Mesendoderm (in vitro differentiated cells): ENCODE measurements around the gene ZNF219.
A peak's percentile ranks its signal among the peaks of the same experiment; 100 is the strongest.

Experiments
- DNase-seq: peaks from one replicate; pipeline ENCODE4 v3.0.0; 2013
- H2AK5ac ChIP-seq: 2 replicates; pipeline ENCODE4 v1.6.1; 2013; ENCODE audit warnings: low read length, inconsistent platforms
- H2BK120ac ChIP-seq: 2 replicates; pipeline ENCODE4 v1.6.1; 2013; ENCODE audit warnings: low read depth, mild to moderate bottlenecking, low read length, moderate library complexity, mixed read lengths
- H2BK15ac ChIP-seq: replicated peaks from 2 replicates; pipeline ENCODE4 v1.6.1; 2013; ENCODE audit warnings: low read depth, mild to moderate bottlenecking, moderate library complexity
- H2BK5ac ChIP-seq: 2 replicates; pipeline ENCODE4 v1.6.1; 2013; ENCODE audit warnings: low read length, inconsistent platforms
- H3K18ac ChIP-seq: 2 replicates; pipeline ENCODE4 v1.6.1; 2013; ENCODE audit warnings: mild to moderate bottlenecking, low read length, mixed read lengths
- H3K23ac ChIP-seq: one replicate; pipeline ENCODE4 v1.6.1; 2013; ENCODE audit warnings: low read length
- H3K27ac ChIP-seq: 2 replicates; pipeline ENCODE4 v1.5.1; 2013; ENCODE audit warnings: low read depth, mild to moderate bottlenecking, inconsistent platforms, low read length, moderate library complexity
- H3K27me3 ChIP-seq: 2 replicates; pipeline ENCODE4 v1.6.1; 2013; ENCODE audit warnings: low read length, control low read depth, mild to moderate bottlenecking, inconsistent platforms; ENCODE audit not compliant: insufficient read depth, poor library complexity
- H3K36me3 ChIP-seq: 2 replicates; pipeline ENCODE4 v1.6.1; 2013; ENCODE audit warnings: low read length, inconsistent platforms; ENCODE audit not compliant: control insufficient read depth, insufficient read depth
- H3K4ac ChIP-seq: one replicate; pipeline ENCODE4 v1.6.1; 2013; ENCODE audit warnings: low read depth, mild to moderate bottlenecking, low read length, moderate library complexity
- H3K4me1 ChIP-seq: 2 replicates; pipeline ENCODE4 v1.6.1; 2013; ENCODE audit warnings: low read depth, low read length, inconsistent platforms; ENCODE audit not compliant: control insufficient read depth
- H3K4me2 ChIP-seq: 2 replicates; pipeline ENCODE4 v1.6.1; 2013; ENCODE audit warnings: low read length
- H3K4me3 ChIP-seq: 2 replicates; pipeline ENCODE4 v1.5.1; 2013; ENCODE audit warnings: mild to moderate bottlenecking, low read length
- H3K56ac ChIP-seq: one replicate; pipeline ENCODE4 v1.6.1; 2013; ENCODE audit warnings: low read length
- H3K79me1 ChIP-seq: 2 replicates; pipeline ENCODE4 v1.6.1; 2013; ENCODE audit warnings: low read length, inconsistent platforms
- H3K79me2 ChIP-seq: 2 replicates; pipeline ENCODE4 v1.6.1; 2013; ENCODE audit warnings: mild to moderate bottlenecking, low read length; ENCODE audit not compliant: control insufficient read depth, insufficient read depth
- H3K9ac ChIP-seq: 2 replicates; pipeline ENCODE4 v1.6.1; 2013; ENCODE audit warnings: low read length, inconsistent platforms
- H4K5ac ChIP-seq: one replicate; pipeline ENCODE4 v1.6.1; 2013; ENCODE audit warnings: low read length
- H4K8ac ChIP-seq: one replicate; pipeline ENCODE4 v1.6.1; 2013; ENCODE audit warnings: low read depth, mild to moderate bottlenecking, control low read depth, low read length, moderate library complexity
- WGBS: extraction: QIAGEN DNeasy Blood & Tissue Kit; methylation state at CpG from one replicate; pipeline ENCODE4 v1.1.7; 2013; ENCODE audit warnings: low lambda C conversion rate, missing lambda C conversion rate; ENCODE audit not compliant: insufficient coverage; ENCODE audit errors: extremely low coverage; 5-methylcytosine and 5-hydroxymethylcytosine counted together

ZNF219 gene

DNA sequence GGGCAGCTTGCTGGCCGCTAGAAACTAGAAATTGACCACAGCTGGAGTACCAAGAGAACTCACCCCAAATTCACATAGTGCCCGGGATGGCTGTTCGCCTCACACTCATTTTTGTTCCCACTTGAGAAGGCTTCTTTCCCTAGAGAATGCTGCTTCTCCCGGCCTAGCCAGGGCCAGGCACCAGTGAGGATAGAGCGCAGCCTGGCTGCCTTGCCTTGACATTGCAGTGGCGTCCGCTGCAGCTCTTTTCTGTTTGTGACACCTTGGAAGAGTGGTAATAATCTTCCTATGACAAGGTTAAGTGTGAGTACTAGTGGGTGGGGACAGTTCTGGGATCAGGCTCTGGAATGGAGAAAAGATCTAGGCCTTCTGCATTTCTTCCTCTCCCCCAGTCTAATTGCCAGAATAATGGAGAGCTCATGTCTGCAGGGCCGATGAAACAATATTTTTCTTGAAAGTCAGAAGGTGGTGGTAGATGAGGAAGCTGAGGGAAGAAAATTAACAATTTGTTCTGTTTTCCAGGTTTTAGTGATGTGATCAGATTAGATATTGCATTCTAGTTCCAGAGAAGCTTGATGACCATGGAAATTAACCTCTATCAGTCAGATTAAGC, 6.1 kb upstream of the ZNF219 start:
- Histone ChIP-seq H3K18ac (peak overlapping the region; percentile 93), H3K4me3 (peak overlapping the region; percentile 72), H2BK5ac (peak overlapping the region; percentile 96), H2BK15ac (no peak overlapping the region), H2BK120ac (peak overlapping the region; percentile 16), H3K23ac (no peak overlapping the region), H3K79me2 (no peaks in the 10 kb centered on the region), H3K27me3 (no peaks in the 10 kb centered on the region), H4K5ac (no peak overlapping the region), H3K79me1 (no peaks in the 10 kb centered on the region), H3K56ac (peak overlapping the region; percentile 98), H4K8ac (no peak overlapping the region), H3K36me3 (no peaks in the 10 kb centered on the region), H3K27ac (peak overlapping the region; percentile 93), H2AK5ac (no peak overlapping the region), H3K4me2 (peak overlapping the region; percentile 75), H3K4me1 (peaks cover 10% of the 10 kb centered on the region), H3K4ac (peak overlapping the region; percentile 95), H3K9ac (peak overlapping the region; percentile 98)
- DNase-seq, result peak; percentile 93
- WGBS, result no CpG with 5 or more reads among the region's 8 CpGs

DNA sequence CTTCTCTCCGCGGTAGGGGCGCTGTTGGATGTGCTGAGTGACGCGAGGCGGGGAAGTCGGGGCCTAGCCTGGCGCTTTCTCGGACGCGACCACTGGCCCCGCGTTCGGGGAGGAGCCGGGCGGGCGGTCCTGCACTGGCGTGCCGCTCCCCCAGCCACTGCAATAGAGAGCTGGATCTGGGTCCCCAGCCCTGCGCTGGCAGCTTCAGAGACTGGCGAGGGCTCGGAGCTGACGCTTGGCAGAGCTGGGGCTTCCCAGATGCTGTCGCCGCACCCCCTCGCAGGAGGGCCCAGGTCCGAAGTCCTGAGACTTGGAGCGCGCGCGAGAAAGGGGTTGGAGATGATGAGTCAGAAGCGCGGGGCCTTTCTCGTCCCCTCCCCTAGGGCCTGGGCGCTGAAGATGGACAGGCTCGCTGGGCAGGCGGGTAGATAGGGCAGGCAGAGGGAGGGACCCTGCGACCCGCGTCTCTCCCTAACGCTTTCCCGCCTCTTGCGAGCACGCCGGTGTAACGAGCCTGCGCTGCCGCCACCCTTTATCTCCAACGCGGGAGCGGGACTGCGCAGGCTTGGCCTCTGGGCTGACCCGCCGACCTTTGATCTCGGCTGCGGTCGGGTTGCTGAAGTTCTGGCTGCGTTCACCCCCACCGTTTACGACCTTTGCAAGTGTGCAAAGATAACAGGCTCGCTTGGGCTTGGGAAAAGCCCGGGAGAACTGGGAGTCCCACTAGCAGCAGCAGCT, 5.4 kb upstream of the ZNF219 start:
- H2BK15ac ChIP-seq, result no peak overlapping the region
- no peak overlapping the region for H4K5ac ChIP-seq
- no peaks in the 10 kb centered on the region for H3K79me2 ChIP-seq
- H3K4me2 ChIP-seq, result peak overlapping the region; percentile 75
- H4K8ac ChIP-seq, result no peak overlapping the region
- peak overlapping the region; percentile 96 for H2BK5ac ChIP-seq
- H2BK120ac ChIP-seq, result peak overlapping the region; percentile 16
- H3K23ac ChIP-seq, result peak overlapping the region; percentile 91
- DNase-seq, result peak; percentile 99
- H3K56ac ChIP-seq, result peak overlapping the region; percentile 98
- peak overlapping the region; percentile 98 for H3K9ac ChIP-seq
- H3K4me1 ChIP-seq, result peaks cover 14% of the 10 kb centered on the region
- H3K4ac ChIP-seq, result peak overlapping the region; percentile 95
- H3K4me3 ChIP-seq, result peak overlapping the region; percentile 72
- no peaks in the 10 kb centered on the region for H3K36me3 ChIP-seq
- H3K18ac ChIP-seq, result peak overlapping the region; percentile 93
- no CpG with 5 or more reads among the region's 62 CpGs for WGBS
- H3K27ac ChIP-seq, result peak overlapping the region; percentile 93
- no peaks in the 10 kb centered on the region for H3K27me3 ChIP-seq
- H3K79me1 ChIP-seq, result no peaks in the 10 kb centered on the region
- no peak overlapping the region for H2AK5ac ChIP-seq

GRCh38 chr14:21103411-21103709, 4.9 kb upstream of the ZNF219 start:
- Histone ChIP-seq H3K27me3 (no peaks in the 10 kb centered on the region), H3K4me3 (peak overlapping the region; percentile 29), H3K18ac (peak overlapping the region; percentile 82), H4K5ac (peak overlapping the region; percentile 26), H3K9ac (peak overlapping the region; percentile 79), H3K4ac (peak overlapping the region; percentile 59), H3K23ac (no peak overlapping the region), H2BK5ac (peak overlapping the region; percentile 46), H2BK120ac (no peak overlapping the region), H3K4me2 (peak overlapping the region; percentile 84), H3K36me3 (no peaks in the 10 kb centered on the region), H3K27ac (no peak overlapping the region), H4K8ac (no peak overlapping the region), H3K79me2 (no peaks in the 10 kb centered on the region), H2BK15ac (peak overlapping the region; percentile 4), H2AK5ac (peak overlapping the region; percentile 80), H3K56ac (peak overlapping the region; percentile 90), H3K79me1 (no peaks in the 10 kb centered on the region), H3K4me1 (peaks cover 14% of the 10 kb centered on the region)
- no peak for DNase-seq
- no CpG with 5 or more reads among the region's 9 CpGs for WGBS

DNA sequence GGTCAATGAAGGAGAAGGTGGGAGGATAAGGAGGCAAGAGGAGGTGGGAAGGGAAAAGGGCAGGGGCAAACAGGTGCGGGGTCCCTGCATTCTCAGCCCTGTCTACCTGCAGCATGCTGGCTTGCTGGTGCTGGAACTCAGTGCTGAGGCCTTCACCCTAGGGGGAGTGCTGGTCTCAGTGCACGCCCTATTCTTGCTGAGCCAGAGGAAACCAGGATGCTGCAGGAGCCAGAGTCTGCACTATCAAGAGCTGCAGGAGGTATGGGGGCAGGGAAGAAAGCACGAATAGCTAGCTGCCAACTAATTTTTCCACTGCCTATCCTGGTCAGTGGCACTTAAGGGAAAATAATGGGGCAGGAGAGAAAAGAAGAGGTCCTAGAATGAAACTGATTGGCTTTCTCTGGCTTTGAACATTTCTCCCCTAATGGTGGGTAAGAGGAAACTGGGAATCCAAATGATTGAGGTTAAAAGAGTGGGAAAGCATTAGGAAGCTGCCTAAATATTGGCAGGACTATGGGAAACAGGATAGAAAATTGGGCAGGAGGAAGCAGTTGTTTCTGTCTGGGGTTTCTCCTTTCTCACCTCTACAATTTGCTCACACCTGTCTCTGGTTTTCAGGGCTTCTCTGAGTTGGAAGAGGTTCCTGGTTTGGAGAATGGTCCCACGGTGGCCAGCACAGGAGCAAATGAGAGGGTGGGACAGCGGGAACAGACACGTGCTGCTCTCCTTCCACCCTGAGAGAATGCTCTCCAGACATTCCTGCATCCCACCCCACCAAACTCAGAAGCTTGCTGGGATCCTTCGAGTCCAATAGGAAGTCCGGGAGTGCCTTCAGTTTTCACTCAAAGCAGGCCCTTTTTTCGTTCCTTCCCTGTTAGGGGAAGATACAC, 4.3 kb upstream of the ZNF219 start:
- peak overlapping the region; percentile 84 for H3K4me2 ChIP-seq
- H3K27ac ChIP-seq, result peak overlapping the region; percentile 13
- DNase-seq, result peak; percentile 73
- no peaks in the 10 kb centered on the region for H3K36me3 ChIP-seq
- H3K27me3 ChIP-seq, result no peaks in the 10 kb centered on the region
- H2BK120ac ChIP-seq, result no peak overlapping the region
- peak overlapping the region; percentile 80 for H2AK5ac ChIP-seq
- H3K9ac ChIP-seq, result peak overlapping the region; percentile 79
- H3K56ac ChIP-seq, result peak overlapping the region; percentile 90
- peak overlapping the region; percentile 59 for H3K4ac ChIP-seq
- no peak overlapping the region for H3K23ac ChIP-seq
- no peaks in the 10 kb centered on the region for H3K79me2 ChIP-seq
- peak overlapping the region; percentile 82 for H3K18ac ChIP-seq
- no peak overlapping the region for H4K8ac ChIP-seq
- H3K4me1 ChIP-seq, result peaks cover 14% of the 10 kb centered on the region
- no peak overlapping the region for H2BK5ac ChIP-seq
- peak overlapping the region; percentile 4 for H2BK15ac ChIP-seq
- H3K4me3 ChIP-seq, result peak overlapping the region; percentile 29
- peak overlapping the region; percentile 26 for H4K5ac ChIP-seq
- no CpG with 5 or more reads among the region's 9 CpGs for WGBS
- H3K79me1 ChIP-seq, result no peaks in the 10 kb centered on the region

DNA sequence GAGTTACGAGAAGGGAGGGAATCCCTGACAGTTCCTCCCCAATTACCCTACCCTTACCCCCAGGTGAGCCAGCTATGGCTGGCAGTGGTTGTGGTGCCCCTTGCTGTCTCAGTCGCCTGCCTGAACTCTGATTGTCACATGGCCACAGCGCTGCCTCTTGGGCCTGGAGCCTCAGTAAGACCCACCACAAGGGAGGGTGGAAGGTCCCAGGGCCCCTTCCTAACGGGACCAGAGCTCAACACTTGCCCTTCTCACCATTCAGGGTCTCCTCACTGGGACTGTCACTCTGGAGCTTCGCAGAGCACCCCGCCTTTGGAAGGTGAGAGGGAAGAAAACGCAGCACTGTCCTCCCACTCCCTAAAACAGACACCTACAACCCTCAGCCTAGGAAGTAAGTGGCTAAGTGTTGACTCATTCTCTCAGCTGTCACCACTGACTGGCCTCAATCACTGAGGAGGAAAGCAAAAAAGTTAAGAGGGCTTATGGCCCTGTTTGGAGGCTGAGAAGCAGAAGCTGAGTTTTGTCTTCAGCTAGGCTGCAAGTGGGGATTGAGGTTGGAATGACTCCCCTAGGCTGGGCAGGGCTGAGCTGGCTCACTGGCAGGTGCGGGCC, 3.5 kb upstream of the ZNF219 start:
- no peak overlapping the region for H3K27ac ChIP-seq
- peaks cover 2% of the 10 kb centered on the region for H3K79me1 ChIP-seq
- no peak overlapping the region for H3K18ac ChIP-seq

More for the DNA sequence above, 3.5 kb upstream of the ZNF219 start:
- Histone ChIP-seq H2BK15ac (no peak overlapping the region), H2AK5ac (no peak overlapping the region), H3K4me3 (no peak overlapping the region), H4K8ac (no peak overlapping the region), H3K4ac (no peak overlapping the region), H3K56ac (peak overlapping the region; percentile 19), H3K23ac (no peak overlapping the region), H2BK5ac (no peak overlapping the region), H3K9ac (no peak overlapping the region), H2BK120ac (no peak overlapping the region), H3K4me1 (peaks cover 17% of the 10 kb centered on the region), H3K27me3 (no peaks in the 10 kb centered on the region), H3K79me2 (peaks cover 5% of the 10 kb centered on the region), H3K4me2 (no peak overlapping the region), H4K5ac (no peak overlapping the region), H3K36me3 (no peaks in the 10 kb centered on the region)
- peak; percentile 55 for DNase-seq
- no CpG with 5 or more reads among the region's 8 CpGs for WGBS
